Spleen (tissue), 11 donors: ENCODE data around the gene MAST4. TPM values are rescaled to one million over a fixed set of nuclear protein-coding genes. Genes with fewer than 3 reads are reported as not detected.

Experiments used
- DNase-seq: peaks from one replicate; pipeline ENCODE4 v3.0.0-alpha.2; 2020
- H3K27ac ChIP-seq, 8 donors: fragments of 200-600 bp; sonication (generic) in 7 of 8; 1 replicate in 4 of 8; 2 replicates in 4 of 8; pipeline versions ENCODE4 v1.5.0 to v1.8.0; 2016 to 2021; ENCODE audit warnings: inconsistent platforms in 4 of 8, mild to moderate bottlenecking in 4 of 8, moderate library complexity in 1 of 8
- H3K27me3 ChIP-seq, 7 donors: fragments of 200-600 bp; sonication (generic) in 6 of 7; replicated peaks in 1 of 7; 1 replicate in 4 of 7; 2 replicates in 3 of 7; pipeline versions ENCODE4 v1.5.0 to v1.8.0; 2016 to 2021; ENCODE audit warnings: inconsistent platforms in 3 of 7, mild to moderate bottlenecking in 1 of 7
- H3K36me3 ChIP-seq, 6 donors: fragments of 200-600 bp; sonication (generic) in 5 of 6; 1 replicate in 4 of 6; 2 replicates in 2 of 6; pipeline versions ENCODE4 v1.5.0 to v1.8.0; 2016 to 2021; ENCODE audit warnings: inconsistent platforms in 2 of 6
- H3K4me1 ChIP-seq, 6 donors: fragments of 200-600 bp; sonication (generic) in 5 of 6; 1 replicate in 3 of 6; 2 replicates in 3 of 6; pipeline versions ENCODE4 v1.5.0 to v1.8.0; 2016 to 2021; ENCODE audit warnings: inconsistent platforms in 3 of 6
- H3K4me3 ChIP-seq, 8 donors: fragments of 200-600 bp; sonication (generic) in 7 of 8; 1 replicate in 4 of 8; 2 replicates in 4 of 8; pipeline versions ENCODE4 v1.5.0 to v1.8.0; 2016 to 2021; ENCODE audit warnings: inconsistent platforms in 4 of 8, mild to moderate bottlenecking in 4 of 8, moderate library complexity in 2 of 8
- H3K9me3 ChIP-seq, 8 donors: fragments of 200-600 bp; sonication (generic) in 7 of 8; 1 replicate in 4 of 8; 2 replicates in 4 of 8; pipeline versions ENCODE4 v1.5.0 to v1.8.0; 2016 to 2021; ENCODE audit warnings: inconsistent platforms in 4 of 8
- POLR2A ChIP-seq, 3 donors: fragments of 450-650 bp; IDR thresholded peaks; one replicate each; pipeline ENCODE4 v1.5.1; 2017; ENCODE audit warnings: antibody characterized with exemption in 3 of 3, mild to moderate bottlenecking in 1 of 3
- POLR2AphosphoS5 ChIP-seq, 3 donors: sonication (generic); formaldehyde crosslinking; IDR thresholded peaks; one replicate each; pipeline ENCODE4 v1.5.1; 2017; ENCODE audit warnings: antibody characterized with exemption in 3 of 3
- WGBS, 5 donors: extraction: QIAGEN DNeasy Blood & Tissue Kit in 3 of 5; methylation state at CpG; one replicate each; pipeline versions ENCODE4 v1.1.5 to v1.1.7; 2013 to 2018; 5-methylcytosine and 5-hydroxymethylcytosine counted together
- intact Hi-C: fragments of 100-400 bp; cut with DNase I; formaldehyde crosslinking; loops from one replicate; pipeline ENCODE4 v1.15.0; 2023; ENCODE audit warnings: low total_unique reads
- polyA plus RNA-seq, 3 donors: library from polyadenylated mRNA; stranded (reverse); fragments of 200-250 nt; gene quantifications; one replicate each; pipeline ENCODE4 v1.2.1, GENCODE V29; 2013
- total RNA-seq, 7 donors: library from RNA; depleted of rRNA in 3 of 7; stranded (reverse); fragments of >200 nt in 3 of 7; fragmentation: NEBNext Ultra II Directional in 4 of 7; extraction: Animal tissue kit (Norgen Biotek cat#: 25700) in 4 of 7; gene quantifications; one replicate each; pipeline versions ENCODE4 v1.1.0 to v1.2.1, GENCODE V29; 2016 to 2021
- TF ChIP-seq, protein P1 (sequence below), 11 experiments: fragments of 200-600 bp in 7 of 11; fragments of 450-650 bp in 4 of 11; sonication (generic) in 4 of 11; IDR thresholded peaks in 8 of 11; conservative IDR thresholded peaks in 3 of 11; 1 replicate in 7 of 11; 2 replicates in 4 of 11; pipeline versions ENCODE4 v1.4.0 to v1.8.0; 2016 to 2021; ENCODE audit warnings: antibody characterized with exemption in 11 of 11, inconsistent platforms in 4 of 11, mild to moderate bottlenecking in 1 of 11
- donor health status: healthy with polysubstance abuse.
- donor health status: DM: no; HTN: no; CAD: no; lungs with moderate emphysema.
- donor health status: DM: no; HTN: no; CAD: no.
- donor health status: Bipolar disorder and iron deficiency.
- donor health status: healthy.
- donor health status: DM: no; HTN: no; CAD: no.
- donor health status: DM: yes; HTN: yes; CAD: no.

The MAST4 gene
- total and polyA plus RNA-seq, 10 donors, result 2.5 to 43.7 (median 25.4) TPM

DNA sequence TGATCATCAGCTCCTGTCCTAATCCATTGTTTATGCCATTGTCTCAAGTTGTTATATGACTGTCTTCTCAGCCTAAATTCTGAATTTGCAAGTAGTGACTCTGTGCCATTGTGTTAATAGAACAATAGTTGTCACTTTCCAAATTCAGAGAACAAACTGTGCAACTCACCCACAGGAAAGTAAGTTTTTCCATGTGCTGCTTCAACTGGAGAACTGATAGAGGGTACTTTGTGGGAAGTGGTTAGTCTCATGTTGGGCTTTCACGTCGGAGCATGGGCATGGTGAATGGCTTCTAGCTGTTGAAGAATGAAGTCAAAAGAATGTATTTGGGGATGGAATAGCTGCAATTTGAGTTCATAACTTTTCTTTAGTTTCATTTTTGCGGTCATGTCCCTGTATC is 454.4 kb downstream of the MAST4 start:
- DNase-seq, result no peak
- intact Hi-C loops, result no loop called here
- WGBS, 5 donors, result 63 to 78% (median 70%) methylated on average over 3 of the region's 3 CpGs
- Histone ChIP-seq H3K36me3 (peaks cover 0 to 12% (median 0%) of the 10 kb centered on the region in 6 donors), H3K27me3 (no peaks in the 10 kb centered on the region), H3K27ac (no peak overlapping the region), H3K9me3 (no peaks in the 10 kb centered on the region), H3K4me3 (no peak overlapping the region), H3K4me1 (peaks cover 0 to 7% (median 0%) of the 10 kb centered on the region in 6 donors)
- TF ChIP-seq POLR2A (IDR thresholded peaks at IDR 0.05) (no peak), POLR2AphosphoS5 (IDR thresholded peaks at IDR 0.05) (no peak)
- TF ChIP-seq, protein P1, sequence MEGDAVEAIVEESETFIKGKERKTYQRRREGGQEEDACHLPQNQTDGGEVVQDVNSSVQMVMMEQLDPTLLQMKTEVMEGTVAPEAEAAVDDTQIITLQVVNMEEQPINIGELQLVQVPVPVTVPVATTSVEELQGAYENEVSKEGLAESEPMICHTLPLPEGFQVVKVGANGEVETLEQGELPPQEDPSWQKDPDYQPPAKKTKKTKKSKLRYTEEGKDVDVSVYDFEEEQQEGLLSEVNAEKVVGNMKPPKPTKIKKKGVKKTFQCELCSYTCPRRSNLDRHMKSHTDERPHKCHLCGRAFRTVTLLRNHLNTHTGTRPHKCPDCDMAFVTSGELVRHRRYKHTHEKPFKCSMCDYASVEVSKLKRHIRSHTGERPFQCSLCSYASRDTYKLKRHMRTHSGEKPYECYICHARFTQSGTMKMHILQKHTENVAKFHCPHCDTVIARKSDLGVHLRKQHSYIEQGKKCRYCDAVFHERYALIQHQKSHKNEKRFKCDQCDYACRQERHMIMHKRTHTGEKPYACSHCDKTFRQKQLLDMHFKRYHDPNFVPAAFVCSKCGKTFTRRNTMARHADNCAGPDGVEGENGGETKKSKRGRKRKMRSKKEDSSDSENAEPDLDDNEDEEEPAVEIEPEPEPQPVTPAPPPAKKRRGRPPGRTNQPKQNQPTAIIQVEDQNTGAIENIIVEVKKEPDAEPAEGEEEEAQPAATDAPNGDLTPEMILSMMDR (IDR thresholded peaks at IDR 0.05 in 8 of 11, conservative IDR thresholded peaks at IDR 0.05 in 3 of 11), result no peak

DNA sequence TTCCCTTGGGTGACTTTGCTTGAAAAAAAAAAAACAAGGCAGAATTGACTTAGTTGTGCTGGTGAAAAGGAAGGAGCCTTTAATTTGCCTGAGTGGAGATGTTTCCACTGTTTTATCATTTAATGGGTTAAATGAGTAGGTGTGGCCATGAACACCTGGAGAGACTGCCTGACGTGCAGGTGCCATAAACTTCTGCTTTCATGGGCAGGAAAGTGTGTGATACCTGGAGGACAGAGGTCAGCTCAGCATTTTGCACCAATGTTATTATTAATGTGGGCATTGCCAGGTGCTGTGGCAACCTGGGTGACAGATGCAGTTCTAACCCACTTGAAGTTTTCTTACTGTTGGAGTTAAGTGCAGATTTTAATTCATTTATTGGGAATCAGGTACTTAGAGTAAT is 455.0 kb downstream of the MAST4 start:
- TF ChIP-seq POLR2A (IDR thresholded peaks at IDR 0.05) (no peak), POLR2AphosphoS5 (IDR thresholded peaks at IDR 0.05) (no peak)
- TF ChIP-seq, protein P1 (IDR thresholded peaks at IDR 0.05 in 8 of 11, conservative IDR thresholded peaks at IDR 0.05 in 3 of 11), result no peak
- H3K9me3 ChIP-seq, result no peaks in the 10 kb centered on the region
- H3K4me3 ChIP-seq, result no peak overlapping the region
- WGBS, 5 donors, result 48 to 65% (median 61%) methylated on average over 1 of the region's 1 CpG
- H3K27me3 ChIP-seq, result no peaks in the 10 kb centered on the region
- DNase-seq, result no peak
- H3K4me1 ChIP-seq, result peaks cover 0 to 7% (median 0%) of the 10 kb centered on the region in 6 donors
- intact Hi-C loops, result no loop called here
- H3K27ac ChIP-seq, result no peak overlapping the region
- H3K36me3 ChIP-seq, result peaks cover 0 to 15% (median 0%) of the 10 kb centered on the region in 6 donors

DNA sequence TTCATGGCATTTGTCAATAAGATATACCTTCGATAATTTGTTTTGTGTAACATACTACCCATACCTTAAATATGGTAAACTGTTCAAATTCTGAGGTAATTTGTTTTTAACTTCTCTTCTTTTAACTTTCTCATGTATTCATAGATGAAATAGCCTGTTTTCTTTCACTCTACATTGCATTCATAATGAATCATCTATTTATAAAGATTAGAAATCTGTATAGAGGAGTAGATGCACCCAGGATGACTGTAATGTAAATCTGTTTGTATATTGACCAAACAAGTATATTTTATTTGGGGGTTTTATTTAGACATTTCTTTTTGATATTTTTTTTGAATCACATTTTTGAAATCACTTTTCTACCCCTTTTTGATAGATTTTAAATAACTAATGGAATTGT is 455.8 kb downstream of the MAST4 start:
- intact Hi-C loops, result no loop called here
- 90 to 98% (median 92%) methylated on average over 1 of the region's 1 CpG for WGBS, 5 donors
- Histone ChIP-seq H3K27me3 (no peaks in the 10 kb centered on the region), H3K4me1 (peaks cover 0 to 3% (median 0%) of the 10 kb centered on the region in 6 donors), H3K4me3 (no peak overlapping the region), H3K9me3 (no peaks in the 10 kb centered on the region), H3K36me3 (peaks cover 0 to 19% (median 0%) of the 10 kb centered on the region in 6 donors), H3K27ac (no peak overlapping the region)
- DNase-seq, result no peak
- TF ChIP-seq POLR2AphosphoS5 (IDR thresholded peaks at IDR 0.05), result no peak
- TF ChIP-seq, protein P1 (IDR thresholded peaks at IDR 0.05 in 8 of 11, conservative IDR thresholded peaks at IDR 0.05 in 3 of 11), result no peak
- TF ChIP-seq POLR2A (IDR thresholded peaks at IDR 0.05), result no peak

DNA sequence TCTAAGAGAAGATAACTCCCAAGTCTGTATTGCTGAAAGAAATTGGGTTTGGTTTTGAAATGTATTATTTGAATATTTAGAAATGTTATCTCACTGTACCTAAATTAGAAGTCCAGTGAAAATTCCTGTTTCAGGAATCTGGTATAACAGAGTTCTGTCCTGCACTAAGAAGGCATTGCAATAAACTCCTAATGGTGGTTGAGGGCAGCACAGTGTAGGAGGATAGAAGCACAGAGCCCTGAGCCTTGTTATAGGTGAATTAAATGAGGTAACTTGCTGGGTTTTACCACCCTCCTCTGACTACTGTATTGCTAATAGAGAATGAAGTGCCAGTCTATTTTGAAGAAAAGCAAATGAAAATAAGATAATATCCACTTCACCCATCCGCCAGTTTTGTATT is 457.0 kb downstream of the MAST4 start:
- WGBS, 5 donors, result 55 to 79% (median 67%) methylated on average over 1 of the region's 1 CpG
- intact Hi-C loops, result no loop called here
- Histone ChIP-seq H3K27ac (no peak overlapping the region), H3K4me3 (no peak overlapping the region), H3K9me3 (no peaks in the 10 kb centered on the region), H3K4me1 (no peaks in the 10 kb centered on the region), H3K36me3 (peaks cover 0 to 19% (median 0%) of the 10 kb centered on the region in 6 donors), H3K27me3 (no peaks in the 10 kb centered on the region)
- DNase-seq, result no peak
- no peak for TF ChIP-seq POLR2AphosphoS5 (IDR thresholded peaks at IDR 0.05)
- TF ChIP-seq, protein P1 (IDR thresholded peaks at IDR 0.05 in 8 of 11, conservative IDR thresholded peaks at IDR 0.05 in 3 of 11), result no peak
- TF ChIP-seq POLR2A (IDR thresholded peaks at IDR 0.05), result no peak
